ENCODE results near the gene TOX2.
A peak's percentile ranks its signal among the peaks of the same experiment; 100 is the strongest.
"Not testable (repeated sequence)": the region's sequence is repeated elsewhere in the genome, so short reads cannot be mapped to it uniquely, and the experiment has no call there.

TOX2 gene

DNA sequence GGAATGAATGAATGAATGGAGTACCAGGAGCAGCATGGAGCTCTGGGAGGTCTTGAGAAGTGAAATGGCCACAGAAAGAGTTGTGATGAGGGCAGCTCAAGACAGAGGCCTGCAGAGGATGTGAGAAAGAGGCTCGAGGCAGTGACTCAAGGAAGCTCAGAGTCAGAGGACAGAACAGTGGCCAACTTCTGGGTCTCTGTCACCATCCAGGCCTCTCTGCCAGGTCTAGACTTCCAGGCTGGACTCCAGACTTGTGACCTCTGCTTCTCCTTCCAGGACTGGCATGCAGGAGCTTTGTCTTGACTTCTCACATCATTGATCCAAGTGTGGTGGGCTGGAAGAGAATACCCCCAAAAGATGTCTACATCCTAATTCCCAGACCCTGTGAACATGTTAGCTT, 119.8 kb downstream of the TOX2 start:
- no peak for DNase-seq

- no peak for DNase-seq
Observed at GRCh38 chr20:44034965-44035635, 120.4 kb downstream of the TOX2 start.

DNA sequence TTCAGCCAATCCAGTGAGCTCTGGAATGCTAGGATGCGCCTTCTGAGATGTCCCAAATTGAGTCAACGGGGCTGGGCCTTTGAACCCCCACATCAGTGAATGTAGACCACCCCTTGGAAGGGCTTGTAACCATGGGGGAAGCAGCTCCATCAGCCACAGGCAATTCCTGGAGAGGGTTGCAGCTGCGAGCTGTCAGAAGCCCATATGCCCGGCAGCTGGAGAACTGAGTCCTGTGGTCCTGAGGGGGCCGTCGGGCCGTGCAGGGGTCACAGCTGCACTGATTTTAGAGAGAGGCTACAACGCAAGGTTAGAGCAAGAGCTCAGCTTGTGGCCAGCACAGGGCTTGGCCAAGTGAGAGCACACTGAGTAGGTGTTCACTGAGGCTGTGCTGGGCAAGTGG, 121.3 kb downstream of the TOX2 start:
- DNase-seq, result no peak

GRCh38 chr20:44036441-44036840, 121.8 kb downstream of the TOX2 start:
- no peak for DNase-seq

GRCh38 chr20:44038681-44039123, 124.0 kb downstream of the TOX2 start:
- no peak for DNase-seq

GRCh38 chr20:44039147-44039546, 124.5 kb downstream of the TOX2 start:
- no peak for DNase-seq

GRCh38 chr20:44039741-44040140, 125.1 kb downstream of the TOX2 start:
- DNase-seq, result no peak

GRCh38 chr20:44040202-44040915, 125.7 kb downstream of the TOX2 start:
- DNase-seq, result no peak

- DNase-seq, result no peak
Observed at GRCh38 chr20:44041001-44041400, 126.3 kb downstream of the TOX2 start.

GRCh38 chr20:44044712-44045111, 130.1 kb downstream of the TOX2 start:
- not testable (repeated sequence) for DNase-seq

DNA sequence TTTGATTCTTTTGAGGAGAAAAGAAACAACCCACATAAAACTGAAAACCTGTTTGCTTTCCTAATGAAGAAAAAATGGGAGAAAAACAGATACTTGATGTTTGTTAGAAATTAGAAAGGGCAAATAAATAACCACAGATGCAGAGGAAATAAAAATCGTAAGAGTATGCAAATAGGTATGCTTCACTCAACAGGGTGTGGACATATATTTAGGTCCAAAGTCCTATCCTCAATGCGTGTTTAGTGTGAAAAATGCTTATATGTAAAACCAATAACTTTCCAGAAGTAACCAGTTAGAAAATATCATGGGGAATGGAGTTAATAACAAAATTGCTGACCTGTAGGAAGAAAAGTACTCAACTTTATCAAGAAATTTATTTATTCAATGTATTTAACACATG, 135.7 kb downstream of the TOX2 start:
- no peak for DNase-seq

DNA sequence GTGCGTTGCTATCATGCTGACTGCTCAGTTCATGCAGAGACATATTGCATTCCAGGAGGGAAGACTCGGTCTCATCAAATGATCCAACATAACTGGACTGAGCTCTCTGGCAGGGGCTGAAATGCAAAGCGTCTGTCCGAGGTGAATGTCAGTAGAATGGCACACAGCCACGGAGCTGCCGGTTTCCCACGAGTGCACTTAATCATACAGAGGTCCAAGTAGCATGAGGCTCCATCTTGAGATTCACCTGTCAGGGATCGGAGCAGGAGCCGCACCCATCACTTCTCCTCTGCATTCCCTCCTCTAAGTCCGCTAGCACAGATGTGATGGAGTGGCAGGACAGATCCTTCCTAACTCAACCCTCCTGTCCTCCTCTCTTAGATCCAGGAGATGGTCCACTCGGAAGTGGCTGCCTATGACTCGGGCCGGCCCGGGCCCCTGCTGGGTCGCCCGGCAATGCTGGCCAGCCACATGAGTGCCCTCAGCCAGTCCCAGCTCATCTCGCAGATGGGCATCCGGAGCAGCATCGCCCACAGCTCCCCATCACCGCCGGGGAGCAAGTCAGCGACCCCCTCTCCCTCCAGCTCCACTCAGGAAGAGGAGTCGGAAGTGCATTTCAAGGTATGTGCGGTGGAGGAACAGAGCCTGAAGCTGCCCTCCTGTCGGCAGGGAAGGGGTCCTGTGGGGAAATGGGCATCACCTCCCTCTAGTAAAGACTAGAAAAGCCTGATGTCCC, 136.4 kb downstream of the TOX2 start:
- no peak for DNase-seq

GRCh38 chr20:44051661-44052000, 137.0 kb downstream of the TOX2 start:
- no peak for DNase-seq

DNA sequence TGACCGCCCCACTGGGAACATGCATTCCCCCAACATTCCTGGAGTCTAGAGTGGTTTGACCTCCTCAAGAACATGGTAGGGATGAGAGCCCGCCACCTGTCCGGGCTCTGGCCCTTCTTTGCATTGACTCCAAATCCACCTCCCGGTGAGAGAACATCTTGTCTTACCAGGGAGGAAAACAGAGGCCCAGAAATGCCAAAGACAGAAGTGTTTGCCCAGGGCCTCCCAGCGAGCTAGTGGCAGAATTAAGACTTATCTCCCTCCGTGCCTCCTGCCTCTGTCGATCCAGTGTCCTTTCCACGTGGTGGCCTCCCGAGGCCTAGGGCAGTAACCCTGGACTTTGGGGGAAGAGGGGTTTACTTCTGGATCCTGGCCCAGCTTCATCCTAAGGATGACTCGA, 137.5 kb downstream of the TOX2 start:
- no peak for DNase-seq

GRCh38 chr20:44053046-44053445, 138.4 kb downstream of the TOX2 start:
- DNase-seq, result no peak

DNA sequence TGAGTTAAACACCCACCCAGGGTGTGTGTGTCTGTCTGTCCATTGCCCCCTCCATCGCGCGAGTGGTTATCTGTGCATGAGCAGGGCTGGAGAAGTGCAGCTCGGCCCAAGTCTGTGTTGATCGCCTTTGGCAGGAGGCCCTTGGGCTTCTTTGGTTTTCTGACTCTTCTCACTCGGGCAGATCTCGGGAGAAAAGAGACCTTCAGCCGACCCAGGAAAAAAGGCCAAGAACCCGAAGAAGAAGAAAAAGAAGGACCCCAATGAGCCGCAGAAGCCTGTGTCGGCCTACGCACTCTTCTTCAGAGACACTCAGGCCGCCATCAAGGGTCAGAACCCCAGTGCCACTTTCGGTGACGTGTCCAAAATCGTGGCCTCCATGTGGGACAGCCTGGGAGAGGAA, 139.5 kb downstream of the TOX2 start:
- no peak for DNase-seq

DNA sequence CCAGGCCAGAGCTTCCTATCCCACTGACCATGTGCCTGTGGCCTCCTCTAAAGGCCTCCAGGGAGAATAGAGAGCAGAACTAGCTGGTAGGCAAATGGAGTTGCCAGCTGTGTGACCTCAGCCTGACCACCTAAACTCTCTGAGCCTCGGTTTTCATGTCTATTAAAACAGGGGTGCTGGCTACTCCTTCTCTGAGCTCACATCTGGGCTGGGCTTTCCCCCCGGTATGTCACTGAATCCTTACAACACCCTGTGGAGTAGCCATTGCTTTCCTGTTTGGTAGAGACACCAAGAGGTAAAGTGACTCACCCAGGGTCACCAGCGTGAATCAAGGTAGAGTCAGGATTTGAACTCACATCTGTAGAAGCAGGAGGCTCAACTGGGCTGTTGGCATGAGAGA, 140.2 kb downstream of the TOX2 start:
- no peak for DNase-seq

GRCh38 chr20:44056010-44056698, 141.5 kb downstream of the TOX2 start:
- peak; percentile 59 to 77 (median 72) for DNase-seq

DNA sequence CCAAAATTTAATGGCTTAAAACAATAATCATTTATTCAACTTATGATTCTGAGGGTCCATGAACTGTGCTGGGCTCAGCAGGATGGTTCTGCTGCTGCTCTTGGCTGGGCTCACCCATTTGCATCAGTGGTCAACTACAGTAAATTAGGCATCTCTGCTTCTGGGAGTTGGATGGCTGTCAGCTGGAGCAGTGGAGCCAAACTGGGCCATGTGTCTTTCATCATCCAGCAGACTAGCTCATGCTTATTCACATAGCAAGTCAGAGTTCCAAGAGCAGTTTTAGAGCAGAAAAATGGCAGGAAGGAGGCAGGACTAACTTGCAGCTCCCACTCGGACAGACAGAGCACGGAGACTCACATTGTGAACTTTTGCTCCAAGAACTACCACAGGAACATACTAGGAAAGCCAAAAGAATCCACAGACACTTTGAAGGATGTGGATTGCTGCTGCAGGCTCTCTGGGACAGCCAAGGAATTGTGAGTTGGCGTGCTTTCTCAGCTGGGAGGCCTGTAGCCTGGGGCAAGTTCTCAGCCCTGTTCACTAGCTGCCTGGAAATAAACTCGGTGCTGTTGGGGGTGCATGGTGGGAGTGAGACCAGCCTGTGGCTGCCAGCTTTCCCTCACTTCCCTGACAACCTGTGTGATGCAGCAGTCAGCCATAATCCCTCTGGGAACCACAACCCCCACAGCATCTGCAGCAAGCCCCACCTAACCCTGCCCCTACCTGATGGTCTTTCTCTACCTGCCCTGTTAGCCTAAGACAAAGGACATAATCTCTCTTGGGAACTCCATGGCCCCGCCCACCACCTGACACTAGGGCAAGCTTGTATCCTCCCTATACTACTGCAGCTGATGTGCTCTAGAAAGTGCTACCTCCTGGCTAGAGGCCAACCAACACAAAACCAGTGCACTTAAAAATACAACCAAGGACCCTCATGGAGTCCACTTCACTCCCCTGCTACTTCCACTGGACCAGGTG, 143.3 kb downstream of the TOX2 start:
- DNase-seq, result no peak

DNA sequence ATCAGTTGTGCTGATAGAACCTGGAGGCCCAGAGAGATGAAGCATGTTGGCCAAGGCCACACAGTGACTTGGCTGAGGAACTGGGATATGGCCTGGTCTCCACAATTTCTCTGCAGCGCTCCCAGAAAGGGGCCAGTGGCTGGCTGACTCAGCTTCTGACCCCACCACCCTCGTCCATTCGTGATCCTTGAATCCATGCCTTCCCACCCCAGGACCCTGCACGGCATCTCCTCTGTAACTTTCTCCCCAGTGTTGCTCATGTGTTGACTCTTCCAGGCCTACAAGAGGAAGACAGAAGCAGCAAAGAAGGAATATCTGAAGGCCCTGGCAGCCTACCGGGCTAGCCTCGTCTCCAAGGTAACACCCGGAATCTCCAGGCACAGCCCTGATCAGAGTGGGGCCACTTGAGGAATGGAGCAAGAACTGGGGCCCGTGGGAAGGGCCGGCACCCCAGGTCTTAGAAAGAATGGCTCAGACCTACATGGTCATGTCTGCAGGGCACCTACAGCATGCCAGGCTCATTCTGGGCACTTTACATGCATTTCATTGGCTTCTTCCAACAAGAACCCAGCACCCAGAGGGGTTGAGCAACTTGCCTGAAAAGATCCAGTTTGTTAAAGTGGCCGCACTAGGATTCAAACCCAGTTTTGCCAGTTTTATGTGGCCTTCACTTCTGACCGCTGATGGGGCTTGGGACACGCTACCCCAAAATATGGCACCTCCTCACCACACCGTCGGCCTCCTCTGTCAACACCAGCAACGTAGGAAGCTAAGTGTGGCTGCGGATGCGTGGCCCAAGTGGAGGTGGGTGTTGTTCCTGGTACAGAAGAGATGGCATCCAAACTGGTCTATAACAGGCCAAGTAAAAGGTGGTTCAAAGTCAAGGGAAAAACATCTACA, 150.1 kb downstream of the TOX2 start:
- DNase-seq, result no peak

All from suppressor macrophage (primary cell).